GM19467 (cell line): ENCODE data around the gene PODXL.

Source experiments
- ATAC-seq: cut with Tn5 transposase; IDR thresholded peaks from one replicate; pipeline ENCODE4 v1.9.1; 2021; ENCODE audit warnings: mild to moderate bottlenecking, moderate library complexity; ENCODE audit not compliant: unreplicated experiment

PODXL gene

GRCh38 chr7:131556053-131556908, at the start of gene PODXL:
TSS of gene PODXL (minus strand) at chr7:131556628. CDS start at chr7:131556359, 269 bp downstream.
- ATAC-seq, result peak; percentile 87

GRCh38 chr7:131605280-131605878, 49.0 kb upstream of the PODXL start:
- ATAC-seq, result no peak

- ATAC-seq, result no peak
Measured at GRCh38 chr7:131604841-131605279, 48.4 kb upstream of the PODXL start.

- no peak for ATAC-seq
Measured at GRCh38 chr7:131603932-131604331, 47.5 kb upstream of the PODXL start.

GRCh38 chr7:131602994-131603372, 46.6 kb upstream of the PODXL start:
- no peak for ATAC-seq

GRCh38 chr7:131602304-131602993, 46.0 kb upstream of the PODXL start:
- ATAC-seq, result no peak

- no peak for ATAC-seq
Measured at GRCh38 chr7:131600085-131600881, 43.9 kb upstream of the PODXL start.

- ATAC-seq, result no peak
Measured at GRCh38 chr7:131596785-131597184, 40.4 kb upstream of the PODXL start.

GRCh38 chr7:131595699-131596098, 39.3 kb upstream of the PODXL start:
- ATAC-seq, result no peak

- no peak for ATAC-seq
Measured at GRCh38 chr7:131591687-131592319, 35.4 kb upstream of the PODXL start.

- no peak for ATAC-seq
Measured at GRCh38 chr7:131587315-131587923, 31.0 kb upstream of the PODXL start.

GRCh38 chr7:131586759-131587158, 30.3 kb upstream of the PODXL start:
- no peak for ATAC-seq

GRCh38 chr7:131586259-131586658, 29.8 kb upstream of the PODXL start:
- ATAC-seq, result no peak

- ATAC-seq, result no peak
Measured at GRCh38 chr7:131583430-131583829, 27.0 kb upstream of the PODXL start.

- ATAC-seq, result no peak
Measured at GRCh38 chr7:131581241-131582051, 25.0 kb upstream of the PODXL start.

- no peak for ATAC-seq
Measured at GRCh38 chr7:131578602-131579001, 22.2 kb upstream of the PODXL start.

GRCh38 chr7:131574741-131575140, 18.3 kb upstream of the PODXL start:
- ATAC-seq, result no peak

GRCh38 chr7:131570401-131570800, 14.0 kb upstream of the PODXL start:
- ATAC-seq, result no peak

- no peak for ATAC-seq
Measured at GRCh38 chr7:131568970-131569369, 12.5 kb upstream of the PODXL start.
